AG04449 (cell line): ENCODE results near the gene SH2D2A.

Experiments used
- CTCF ChIA-PET: fragments of 350-600 bp; formaldehyde crosslinking; extraction: SDS; loops from one replicate; lab custom pipeline; 2021; ENCODE audit warnings: antibody characterized with exemption; lab: Yijun Ruan, JAX
- POLR2A ChIA-PET: fragments of 400-600, 350-600 bp; formaldehyde crosslinking; extraction: SDS; loops from one replicate; lab custom pipeline; 2020; ENCODE audit warnings: antibody characterized with exemption, inconsistent platforms; lab: Yijun Ruan, JAX
- DNase-seq: peaks from one replicate; pipeline ENCODE4 v3.0.0-alpha.2; 2010; ENCODE audit warnings: low read depth, low spot score
- H3K4me3 ChIP-seq: 2 replicates; pipeline ENCODE4 v1.5.1; 2011; ENCODE audit warnings: low read depth, mild to moderate bottlenecking, control low read depth, low read length
- TF ChIP-seq, protein P1 (sequence below): IDR thresholded peaks from one replicate; pipeline ENCODE4 v1.5.1; 2011; ENCODE audit warnings: mild to moderate bottlenecking, moderate library complexity, low read length, control low read depth, inconsistent platforms; ENCODE audit not compliant: insufficient read depth; ENCODE audit errors: missing control alignments

SH2D2A gene

DNA sequence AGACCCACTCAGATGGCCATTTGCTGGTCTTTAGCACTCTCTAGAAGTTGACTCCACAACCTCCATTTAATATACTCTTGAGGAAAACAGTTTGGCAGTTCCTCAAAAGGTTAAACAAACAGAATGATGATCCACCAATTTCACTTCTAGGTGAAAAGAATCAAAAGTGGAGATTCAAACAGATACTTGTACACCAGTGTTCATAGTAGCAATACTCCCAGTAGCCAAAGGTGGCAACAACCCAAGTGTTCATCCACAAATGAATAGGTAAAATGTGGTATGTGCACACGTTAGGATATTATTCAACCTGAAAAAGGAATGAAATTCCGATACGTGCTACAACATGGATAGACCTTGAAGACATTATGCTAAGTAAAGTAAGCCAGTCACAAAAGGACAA, 43.0 kb downstream of the SH2D2A start:
- POLR2A ChIA-PET = no interaction called here

DNA sequence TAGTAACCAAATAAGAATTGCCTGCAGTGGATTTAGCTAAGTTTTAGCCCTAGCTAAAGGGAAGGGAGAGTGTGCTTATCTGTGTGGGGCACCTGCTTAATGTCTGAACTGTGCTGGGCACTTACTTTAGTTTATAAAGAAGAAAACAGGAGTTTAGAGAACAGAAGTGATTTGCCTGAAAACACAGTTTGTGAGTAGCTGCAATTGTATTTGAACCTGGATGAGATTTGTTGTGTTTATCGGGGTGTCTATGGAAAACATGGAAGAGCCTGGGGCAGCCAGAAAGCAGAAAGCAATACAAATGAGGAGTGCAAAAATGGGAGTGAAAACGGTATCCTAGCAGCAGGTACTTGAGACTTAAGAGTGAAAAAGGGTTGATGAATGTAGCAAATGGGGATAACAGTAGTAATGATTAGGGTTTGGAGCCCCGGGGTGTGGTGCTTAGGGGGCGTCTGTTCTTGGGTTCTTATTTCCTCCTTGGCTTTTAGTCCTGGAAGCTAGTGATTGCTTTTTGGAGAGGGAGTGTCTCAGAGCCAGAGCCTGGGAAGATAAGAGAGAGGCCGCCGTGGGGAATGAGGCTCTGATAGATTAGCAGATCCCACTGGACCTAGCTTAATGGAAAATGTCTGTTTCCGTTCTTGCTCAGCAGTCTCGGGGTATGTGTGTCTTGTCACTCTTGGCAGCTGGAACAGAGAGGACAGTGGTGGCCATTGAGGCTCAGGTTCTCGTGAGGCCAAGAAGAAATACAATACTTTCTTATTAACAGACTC, 43.7 kb downstream of the SH2D2A start:
- ChIA-PET POLR2A (no interaction called here), CTCF (interaction anchor here (0.7 to 9.6 kb wide), 11 partner anchors 9 to 119 kb away, joined by 3 to 69 read pairs (median 4); partner anchors contain the start of genes INSRR, ISG20L2, METTL25B and NTRK1)
- TF ChIP-seq, protein P1, sequence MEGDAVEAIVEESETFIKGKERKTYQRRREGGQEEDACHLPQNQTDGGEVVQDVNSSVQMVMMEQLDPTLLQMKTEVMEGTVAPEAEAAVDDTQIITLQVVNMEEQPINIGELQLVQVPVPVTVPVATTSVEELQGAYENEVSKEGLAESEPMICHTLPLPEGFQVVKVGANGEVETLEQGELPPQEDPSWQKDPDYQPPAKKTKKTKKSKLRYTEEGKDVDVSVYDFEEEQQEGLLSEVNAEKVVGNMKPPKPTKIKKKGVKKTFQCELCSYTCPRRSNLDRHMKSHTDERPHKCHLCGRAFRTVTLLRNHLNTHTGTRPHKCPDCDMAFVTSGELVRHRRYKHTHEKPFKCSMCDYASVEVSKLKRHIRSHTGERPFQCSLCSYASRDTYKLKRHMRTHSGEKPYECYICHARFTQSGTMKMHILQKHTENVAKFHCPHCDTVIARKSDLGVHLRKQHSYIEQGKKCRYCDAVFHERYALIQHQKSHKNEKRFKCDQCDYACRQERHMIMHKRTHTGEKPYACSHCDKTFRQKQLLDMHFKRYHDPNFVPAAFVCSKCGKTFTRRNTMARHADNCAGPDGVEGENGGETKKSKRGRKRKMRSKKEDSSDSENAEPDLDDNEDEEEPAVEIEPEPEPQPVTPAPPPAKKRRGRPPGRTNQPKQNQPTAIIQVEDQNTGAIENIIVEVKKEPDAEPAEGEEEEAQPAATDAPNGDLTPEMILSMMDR = no peak
- H3K4me3 ChIP-seq = no peak overlapping the region
- no peak for DNase-seq

More for the DNA sequence above, 43.0 kb downstream of the SH2D2A start:
- TF ChIP-seq, protein P1 = no peak
- DNase-seq = no peak
- CTCF ChIA-PET = interaction anchor here (1.2 to 9.6 kb wide), 5 partner anchors 15 to 85 kb away, joined by 3 to 69 read pairs (median 19); partner anchors contain the start of genes ISG20L2 and METTL25B
- no peak overlapping the region for H3K4me3 ChIP-seq

DNA sequence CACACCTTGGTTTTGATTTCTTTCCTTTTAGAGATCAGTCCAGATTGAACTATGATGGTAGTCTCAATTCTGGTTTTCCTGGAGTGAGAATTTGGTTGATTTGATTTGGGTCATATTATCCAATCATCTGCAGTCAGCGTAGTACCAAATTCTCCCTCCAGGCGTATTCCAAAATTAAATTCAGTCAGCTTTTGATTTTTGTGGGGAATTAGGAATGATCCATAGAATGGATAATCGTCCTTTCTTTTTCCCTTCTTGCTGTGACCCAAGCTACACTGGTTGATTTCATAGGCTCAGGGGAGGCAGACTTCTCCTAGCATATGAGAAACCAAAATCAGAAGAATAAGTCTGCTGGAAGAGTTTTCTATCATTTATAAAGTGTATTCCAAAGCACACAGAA, 44.4 kb downstream of the SH2D2A start:
- CTCF ChIA-PET = interaction anchor here (0.7 to 9.6 kb wide), 11 partner anchors 9 to 120 kb away, joined by 3 to 69 read pairs (median 4); partner anchors contain the start of genes INSRR, ISG20L2, METTL25B and NTRK1
- POLR2A ChIA-PET = no interaction called here
- H3K4me3 ChIP-seq = no peak overlapping the region

DNA sequence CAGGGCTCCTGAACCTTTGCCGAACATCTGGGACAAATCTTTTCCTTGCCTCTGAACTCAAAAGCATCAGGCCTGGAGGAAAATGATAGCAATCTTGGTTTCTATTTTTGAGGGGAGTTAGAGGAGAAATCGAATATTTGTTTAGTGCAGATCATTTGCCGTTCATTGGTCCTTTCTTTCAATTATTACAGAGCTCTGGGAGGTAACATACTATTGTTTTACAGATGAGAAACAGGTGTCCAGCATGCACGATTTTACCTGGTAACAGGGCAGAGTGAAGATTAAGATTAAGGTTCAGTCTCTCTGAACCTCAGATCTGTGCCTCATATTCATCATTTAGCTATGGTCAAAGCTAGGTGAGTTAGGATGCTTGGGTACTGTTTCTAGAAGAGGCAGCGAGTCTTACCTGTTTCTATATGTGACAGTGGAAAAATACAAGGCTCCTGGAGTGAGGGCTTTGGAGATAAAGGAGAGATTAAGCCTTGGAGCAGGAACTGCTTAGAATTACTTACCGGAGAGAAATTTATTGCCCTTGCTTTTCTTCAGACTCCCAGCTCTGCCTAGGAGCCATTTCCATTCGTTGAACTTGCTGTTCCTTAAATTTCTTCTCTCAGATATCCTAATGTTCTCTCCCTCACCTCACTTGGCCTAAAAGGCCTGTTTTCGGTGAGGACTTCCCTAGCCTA, 47.9 kb downstream of the SH2D2A start:
- ChIA-PET POLR2A (interaction anchor here (0.6 to 1.4 kb wide), 2 partner anchors 17 to 26 kb away, joined by 3 to 5 read pairs; partner anchors contain the start of gene HDGF), CTCF (interaction anchor here (0.8 to 9.6 kb wide), 7 partner anchors 21 to 109 kb away, joined by 3 to 69 read pairs (median 5); partner anchors contain the start of genes INSRR, ISG20L2, METTL25B and NTRK1)
- TF ChIP-seq, protein P1 = no peak
- no peak for DNase-seq
- H3K4me3 ChIP-seq = peak overlapping the region; percentile 95

More for the DNA sequence above, 44.4 kb downstream of the SH2D2A start:
- TF ChIP-seq, protein P1 = no peak
- no peak for DNase-seq

DNA sequence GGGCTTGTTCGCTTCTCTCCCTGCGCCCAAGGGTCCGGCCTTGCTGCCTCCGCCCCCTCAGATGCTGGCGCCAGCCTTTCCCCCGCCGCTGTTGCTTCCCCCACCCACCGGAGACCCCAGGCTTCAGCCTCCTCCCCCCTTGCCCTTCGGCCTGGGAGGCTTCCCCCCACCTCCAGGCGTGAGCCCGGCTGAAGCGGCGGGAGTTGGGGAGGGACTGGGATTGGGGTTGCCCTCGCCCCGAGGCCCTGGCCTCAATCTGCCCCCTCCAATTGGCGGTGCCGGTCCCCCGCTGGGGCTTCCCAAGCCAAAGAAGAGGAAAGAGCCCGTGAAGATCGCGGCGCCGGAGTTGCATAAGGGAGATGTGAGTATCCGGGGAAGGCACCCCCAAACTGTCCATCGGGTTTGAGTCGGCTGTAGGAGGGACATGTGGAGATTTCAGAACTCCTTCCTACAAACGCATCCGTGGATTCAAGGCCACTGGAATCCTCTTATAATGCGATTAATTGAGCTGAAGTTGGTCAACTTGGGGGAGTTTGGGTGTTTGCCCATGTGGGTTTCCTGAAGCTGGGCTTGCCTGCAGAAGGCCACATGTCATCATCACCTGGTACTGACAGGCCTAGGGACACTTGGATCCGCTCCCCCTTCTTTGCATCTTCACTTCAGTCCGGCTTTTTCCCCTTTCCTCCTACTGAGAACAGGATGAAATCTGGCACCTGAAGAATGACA, 48.6 kb downstream of the SH2D2A start:
- ChIA-PET POLR2A (interaction anchor here (0.6 to 2.2 kb wide), 8 partner anchors 9 to 331 kb away, joined by 3 to 21 read pairs (median 5); partner anchors contain the start of genes HDGF, ISG20L2, METTL25B and MRPL24), CTCF (interaction anchor here (0.9 to 9.6 kb wide), 7 partner anchors 16 to 108 kb away, joined by 3 to 69 read pairs (median 10); partner anchors contain the start of genes HDGF, INSRR, ISG20L2 and METTL25B)
- DNase-seq = no peak
- H3K4me3 ChIP-seq = peak overlapping the region; percentile 95
- TF ChIP-seq, protein P1 = no peak
